Neuron (in vitro differentiated cells): Measurements from ENCODE around the gene ZBTB5.
"Not testable (repeated sequence)": the region's sequence is repeated elsewhere in the genome, so short reads cannot be mapped to it uniquely, and the experiment has no call there.

ENCODE experiments used
- H2AFZ ChIP-seq: one replicate; pipeline ENCODE4 v1.6.1; 2013; ENCODE audit warnings: low read depth, mild to moderate bottlenecking, inconsistent platforms, low read length, moderate library complexity
- H3K27me3 ChIP-seq: one replicate; pipeline ENCODE4 v1.6.1; 2013; ENCODE audit warnings: low read length; ENCODE audit not compliant: insufficient read depth
- H3K36me3 ChIP-seq: one replicate; pipeline ENCODE4 v1.6.1; 2013; ENCODE audit warnings: low read length; ENCODE audit not compliant: insufficient read depth
- H3K4me1 ChIP-seq: one replicate; pipeline ENCODE4 v1.6.1; 2013; ENCODE audit warnings: low read length; ENCODE audit not compliant: insufficient read depth
- H3K4me3 ChIP-seq: 2 replicates; pipeline ENCODE4 v1.5.1; 2013; ENCODE audit warnings: mild to moderate bottlenecking, low read length, moderate library complexity
- H3K9me3 ChIP-seq: one replicate; pipeline ENCODE4 v1.6.1; 2013; ENCODE audit warnings: low read length

ZBTB5 gene

GRCh38 chr9:37436540-37436939 lies 28.7 kb downstream of the ZBTB5 start:
- Histone ChIP-seq H3K4me3 (no peak overlapping the region), H3K9me3 (no peaks in the 10 kb centered on the region), H3K36me3 (peaks cover 70% of the 10 kb centered on the region), H2AFZ (no peak overlapping the region), H3K4me1 (peaks cover 29% of the 10 kb centered on the region), H3K27me3 (no peaks in the 10 kb centered on the region)

- Histone ChIP-seq H2AFZ (no peak overlapping the region), H3K4me3 (no peak overlapping the region), H3K4me1 (peaks cover 38% of the 10 kb centered on the region), H3K36me3 (peaks cover 66% of the 10 kb centered on the region), H3K27me3 (no peaks in the 10 kb centered on the region), H3K9me3 (no peaks in the 10 kb centered on the region)
Measured at GRCh38 chr9:37433867-37434371, 31.3 kb downstream of the ZBTB5 start.

DNA sequence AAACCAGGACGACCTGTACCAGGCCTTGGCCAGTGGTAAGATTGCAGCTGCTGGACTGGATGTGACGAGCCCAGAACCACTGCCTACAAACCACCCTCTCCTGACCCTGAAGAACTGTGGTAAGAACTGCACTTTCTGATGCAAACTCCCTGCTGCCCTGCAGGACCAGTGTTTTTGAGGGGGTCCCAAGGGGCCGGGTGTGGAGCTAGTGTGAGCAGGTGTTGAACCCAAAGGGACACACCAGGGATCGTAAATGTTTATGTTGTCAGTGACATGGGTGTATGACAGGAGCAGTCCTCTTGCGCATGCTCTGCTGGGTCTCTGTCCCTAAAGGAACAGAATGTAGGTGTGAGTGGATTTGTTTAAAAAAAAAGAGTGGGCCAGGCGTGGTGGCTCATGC lies 33.2 kb downstream of the ZBTB5 start:
- Histone ChIP-seq H3K4me3 (no peak overlapping the region), H3K4me1 (peaks cover 38% of the 10 kb centered on the region), H3K27me3 (no peaks in the 10 kb centered on the region), H3K9me3 (no peaks in the 10 kb centered on the region), H3K36me3 (peaks cover 64% of the 10 kb centered on the region), H2AFZ (no peak overlapping the region)

- H3K36me3 ChIP-seq: peaks cover 63% of the 10 kb centered on the region
Measured at GRCh38 chr9:37430841-37431597, 34.2 kb downstream of the ZBTB5 start.

GRCh38 chr9:37429441-37430285 lies 35.6 kb downstream of the ZBTB5 start:
- Histone ChIP-seq H3K4me3 (no peak overlapping the region), H2AFZ (no peak overlapping the region), H3K9me3 (no peaks in the 10 kb centered on the region), H3K4me1 (peaks cover 31% of the 10 kb centered on the region), H3K36me3 (peaks cover 69% of the 10 kb centered on the region), H3K27me3 (no peaks in the 10 kb centered on the region)

More at GRCh38 chr9:37430841-37431597, 34.2 kb downstream of the ZBTB5 start:
- H2AFZ ChIP-seq: no peak overlapping the region
- H3K27me3 ChIP-seq: no peaks in the 10 kb centered on the region
- no peak overlapping the region for H3K4me3 ChIP-seq
- H3K9me3 ChIP-seq: no peaks in the 10 kb centered on the region
- H3K4me1 ChIP-seq: peaks cover 38% of the 10 kb centered on the region

GRCh38 chr9:37428345-37428744 lies 36.9 kb downstream of the ZBTB5 start:
- Histone ChIP-seq H3K4me3 (no peak overlapping the region), H3K36me3 (peaks cover 75% of the 10 kb centered on the region), H3K4me1 (peaks cover 30% of the 10 kb centered on the region), H3K27me3 (no peaks in the 10 kb centered on the region), H2AFZ (no peak overlapping the region), H3K9me3 (no peaks in the 10 kb centered on the region)

DNA sequence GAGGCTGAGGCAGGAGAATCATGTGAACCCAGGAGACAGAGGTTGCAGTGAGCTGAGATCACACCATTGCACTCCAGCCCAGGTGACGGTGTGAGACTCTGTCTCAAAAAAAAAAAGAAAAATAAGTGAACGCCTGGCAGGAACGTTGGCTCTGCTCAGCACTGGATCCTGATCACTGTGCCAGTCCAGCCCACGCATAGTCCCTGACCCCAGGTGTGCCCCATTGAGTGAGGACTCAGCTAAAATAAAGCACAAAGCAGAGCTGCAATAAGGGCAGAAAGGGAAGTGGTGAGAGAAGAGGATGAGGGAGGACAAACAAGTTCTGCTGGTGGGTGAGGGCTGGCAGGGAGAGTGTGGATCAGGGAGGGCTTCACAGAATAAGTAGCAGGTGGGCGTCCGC lies 38.4 kb downstream of the ZBTB5 start:
- peaks cover 26% of the 10 kb centered on the region for H3K4me1 ChIP-seq
- no peak overlapping the region for H2AFZ ChIP-seq
- H3K36me3 ChIP-seq: peaks cover 69% of the 10 kb centered on the region
- H3K9me3 ChIP-seq: no peaks in the 10 kb centered on the region
- H3K27me3 ChIP-seq: no peaks in the 10 kb centered on the region
- no peak overlapping the region for H3K4me3 ChIP-seq

DNA sequence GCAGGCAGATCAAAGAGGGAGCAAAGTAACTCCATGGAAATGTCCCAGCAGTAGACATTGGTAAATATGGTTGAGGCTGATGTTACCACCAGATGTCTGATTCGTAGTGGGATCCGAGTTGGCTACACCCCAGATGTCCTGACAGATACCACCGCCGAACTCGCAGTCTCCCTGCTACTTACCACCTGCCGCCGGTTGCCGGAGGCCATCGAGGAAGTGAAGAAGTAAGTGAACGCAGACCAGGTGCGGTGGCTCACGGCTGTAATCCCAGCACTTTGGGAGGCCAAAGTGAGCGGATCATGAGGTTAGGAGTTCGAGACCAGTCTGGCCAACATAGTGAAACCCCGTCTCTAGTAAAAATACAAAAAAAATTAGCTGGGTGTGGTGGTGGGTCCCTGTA lies 38.8 kb downstream of the ZBTB5 start:
- H2AFZ ChIP-seq, H3K27me3 ChIP-seq, H3K4me3 ChIP-seq, H3K9me3 ChIP-seq: not testable (repeated sequence)
- Histone ChIP-seq H3K36me3 (peaks cover 65% of the 10 kb centered on the region), H3K4me1 (peaks cover 28% of the 10 kb centered on the region)

- H3K4me3 ChIP-seq: no peak overlapping the region
- H2AFZ ChIP-seq: no peak overlapping the region
- H3K4me1 ChIP-seq: peaks cover 20% of the 10 kb centered on the region
- H3K36me3 ChIP-seq: peaks cover 57% of the 10 kb centered on the region
- H3K9me3 ChIP-seq: no peaks in the 10 kb centered on the region
- no peaks in the 10 kb centered on the region for H3K27me3 ChIP-seq
Measured at GRCh38 chr9:37425298-37425752, 39.9 kb downstream of the ZBTB5 start.

- H2AFZ ChIP-seq: no peak overlapping the region
Measured at GRCh38 chr9:37424686-37425297, 40.5 kb downstream of the ZBTB5 start.

DNA sequence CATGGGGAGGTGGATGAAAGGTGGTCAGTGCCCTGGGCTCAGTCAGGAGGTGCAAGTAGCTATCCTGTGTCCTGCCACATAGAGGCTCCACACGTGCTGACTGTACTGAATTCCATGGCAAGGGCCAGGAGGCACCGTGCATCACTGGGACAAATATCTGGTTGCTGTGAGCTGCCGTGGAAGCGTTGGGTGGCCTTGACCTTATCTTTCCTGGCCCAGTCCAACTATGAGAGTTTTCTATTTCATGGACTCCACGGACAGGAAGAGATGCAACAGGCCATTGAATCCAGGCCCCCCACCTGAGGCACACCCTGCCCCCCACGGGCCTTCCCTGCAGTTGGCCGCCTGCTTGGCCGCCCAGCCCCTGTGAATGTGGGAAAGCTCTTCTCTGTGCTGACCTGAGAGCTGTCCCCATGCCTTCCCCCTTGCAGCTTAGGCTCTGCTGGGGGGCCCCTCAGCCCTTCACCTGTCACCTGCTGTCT lies 41.0 kb downstream of the ZBTB5 start:
- H2AFZ ChIP-seq: no peak overlapping the region
- no peak overlapping the region for H3K4me3 ChIP-seq
- peaks cover 19% of the 10 kb centered on the region for H3K4me1 ChIP-seq
- H3K36me3 ChIP-seq: peaks cover 47% of the 10 kb centered on the region
- no peaks in the 10 kb centered on the region for H3K27me3 ChIP-seq
- H3K9me3 ChIP-seq: no peaks in the 10 kb centered on the region

More at GRCh38 chr9:37424686-37425297, 40.5 kb downstream of the ZBTB5 start:
- Histone ChIP-seq H3K36me3 (peaks cover 52% of the 10 kb centered on the region), H3K4me3 (no peak overlapping the region), H3K27me3 (no peaks in the 10 kb centered on the region), H3K9me3 (no peaks in the 10 kb centered on the region), H3K4me1 (peaks cover 19% of the 10 kb centered on the region)

- peak overlapping the region; percentile 83 for H3K4me3 ChIP-seq
- H3K9me3 ChIP-seq: no peaks in the 10 kb centered on the region
- no peak overlapping the region for H2AFZ ChIP-seq
- H3K36me3 ChIP-seq: peaks cover 40% of the 10 kb centered on the region
- peaks cover 19% of the 10 kb centered on the region for H3K4me1 ChIP-seq
- H3K27me3 ChIP-seq: no peaks in the 10 kb centered on the region
Measured at GRCh38 chr9:37423508-37423907, 41.7 kb downstream of the ZBTB5 start.
